HS-5 (cell line): ENCODE data around the gene MTHFR.

Experiments used
- DNase-seq: peaks from one replicate; pipeline ENCODE4 v3.0.0-alpha.2; 2012; ENCODE audit warnings: low read depth

Gene MTHFR

DNA sequence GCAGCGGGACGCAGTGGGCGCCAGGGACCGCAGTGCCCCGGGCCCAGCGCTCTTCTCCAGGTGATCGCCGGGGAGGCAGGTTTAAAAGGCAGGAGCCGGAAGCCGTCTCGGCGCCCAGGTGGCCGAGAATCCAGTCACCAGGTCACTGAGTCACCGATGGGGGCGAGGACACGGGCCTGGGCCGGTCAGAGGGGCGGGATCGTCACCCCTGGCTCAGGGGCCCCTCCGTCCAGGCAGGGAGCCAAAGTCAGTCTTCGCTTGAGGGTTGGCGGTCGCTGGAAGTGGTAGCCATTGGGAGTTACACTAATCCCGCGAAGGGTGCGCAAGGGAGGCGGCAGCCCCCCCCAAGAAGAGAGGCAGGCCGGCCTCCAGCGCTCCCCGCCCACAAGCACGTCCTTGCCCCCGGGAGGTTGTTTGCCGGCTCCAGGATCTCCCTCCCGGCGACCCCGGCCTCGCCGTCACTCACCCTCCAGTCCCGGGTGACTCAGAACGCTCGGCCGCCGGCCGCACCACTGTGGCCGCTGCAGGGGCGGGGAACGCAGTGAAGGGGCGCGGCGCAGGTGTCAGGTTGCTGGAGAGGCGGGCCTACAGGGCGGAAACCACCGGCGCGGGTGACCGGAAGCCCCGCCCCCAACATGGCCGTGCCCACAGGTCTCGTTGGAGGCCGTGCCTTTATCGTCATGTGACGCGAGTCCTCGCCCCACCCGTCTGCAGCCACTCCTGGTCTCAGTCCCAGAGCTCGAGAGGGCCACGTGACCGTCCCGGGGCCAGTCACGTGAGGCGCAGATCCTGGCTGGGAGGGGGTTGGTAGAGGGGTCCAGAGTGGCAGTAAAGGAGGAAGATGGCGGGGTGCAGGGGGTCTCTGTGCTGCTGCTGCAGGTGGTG lies at the start of gene MTHFR, which contains the start of gene CLCN6:
TSS of gene MTHFR (minus strand) at position 543 of the 885 bp plus-strand sequence. CDS start 2,848 bp downstream, outside the sequence.
TSS of gene CLCN6 (plus strand) at position 770 of the 885 bp plus-strand sequence. CDS start at position 842, 72 bp downstream.
- peak; percentile 94 for DNase-seq

DNA sequence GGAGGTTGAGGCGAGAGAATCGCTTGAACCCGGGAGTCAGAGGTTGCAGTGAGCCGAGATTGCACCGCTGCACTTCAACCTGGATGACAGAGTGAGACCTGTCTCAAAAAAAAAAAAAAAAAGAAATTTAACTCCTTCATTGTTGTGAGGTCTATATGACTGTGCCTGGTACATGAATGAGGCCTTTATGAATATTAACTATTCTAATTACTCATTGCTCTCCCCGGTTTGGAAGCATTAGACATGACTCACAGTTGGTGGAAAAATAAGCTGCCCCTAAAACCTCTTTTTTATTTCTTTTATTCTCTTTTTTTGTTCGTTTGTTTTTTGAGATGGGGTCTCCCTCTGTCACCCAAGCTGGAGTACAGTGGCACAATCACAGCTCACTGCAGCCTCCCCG lies 49.7 kb upstream of the MTHFR start:
- no peak for DNase-seq

DNA sequence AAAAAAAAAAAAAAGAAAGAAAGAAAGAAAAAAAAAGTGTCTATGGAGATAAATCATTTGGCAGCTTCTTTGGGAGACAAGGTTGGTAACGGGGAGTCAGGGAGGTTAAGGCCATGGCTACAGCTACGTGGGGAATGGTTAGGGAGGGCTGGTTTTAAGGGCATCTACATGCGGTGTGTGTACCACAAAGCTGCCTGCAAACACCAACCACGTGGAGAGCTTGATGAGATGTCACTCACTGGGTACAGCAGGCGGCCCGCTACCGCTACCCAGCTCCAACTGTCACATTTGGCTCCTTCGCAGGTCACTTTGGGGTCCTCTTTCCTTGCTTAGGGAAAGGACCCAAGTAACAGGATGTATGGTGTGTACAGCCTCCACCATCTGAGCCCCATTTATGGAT lies 48.8 kb upstream of the MTHFR start:
- DNase-seq = no peak

DNA sequence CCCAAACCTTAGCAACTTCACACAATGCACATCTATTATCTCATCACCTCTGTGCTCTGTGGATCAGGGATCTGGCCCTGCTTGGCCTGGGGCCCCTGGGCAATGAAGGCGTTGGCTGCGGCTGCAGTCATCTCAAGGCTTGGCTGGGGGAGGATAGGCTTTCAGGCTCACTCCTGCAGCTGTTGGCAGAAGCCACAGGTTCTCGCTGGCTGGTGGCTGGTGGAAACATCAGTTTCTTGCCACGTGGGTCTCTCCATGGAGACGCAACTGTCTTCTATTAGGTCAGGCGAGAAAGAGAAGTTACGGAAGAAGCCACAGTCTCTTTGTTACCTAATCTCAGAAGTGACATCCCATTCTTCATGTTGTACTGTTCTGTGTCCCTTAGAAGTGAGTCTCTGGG lies 45.4 kb upstream of the MTHFR start:
- no peak for DNase-seq

DNA sequence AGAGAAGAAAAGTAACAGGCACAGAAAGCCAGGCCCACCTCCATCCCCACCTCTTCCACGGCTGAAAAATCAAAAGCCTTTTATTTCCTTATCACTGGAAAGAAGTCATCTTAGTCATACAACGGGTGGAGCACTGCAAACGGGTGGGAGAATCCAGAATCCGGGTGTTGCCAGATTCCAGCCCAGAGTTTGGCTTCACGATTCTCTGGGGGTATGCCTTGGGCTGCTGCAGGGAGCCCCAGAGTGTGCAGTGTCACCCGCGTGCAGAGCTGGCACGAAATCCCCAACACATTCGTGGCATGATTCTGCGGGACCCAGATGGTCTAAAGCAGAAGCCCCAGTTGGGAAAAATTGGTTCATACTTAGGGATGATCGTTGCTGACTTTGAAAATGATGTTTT lies 44.4 kb upstream of the MTHFR start:
- DNase-seq = no peak

DNA sequence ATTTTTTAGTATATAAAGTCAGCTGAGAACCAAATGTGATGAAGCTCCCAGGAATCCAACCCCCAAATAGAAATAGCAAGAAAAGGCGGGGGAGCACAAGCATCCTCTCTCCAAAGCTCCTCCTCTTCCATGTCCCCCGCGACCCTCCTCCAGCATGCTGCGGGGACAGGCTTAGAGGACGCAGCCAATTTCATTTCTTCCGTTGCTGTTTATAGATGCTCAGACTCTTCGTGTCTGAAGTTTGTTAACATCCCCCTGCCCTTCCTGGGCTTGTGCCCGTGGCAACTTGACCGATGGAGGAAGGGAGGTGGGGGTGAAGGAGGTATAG lies 42.6 kb upstream of the MTHFR start:
- no peak for DNase-seq

DNA sequence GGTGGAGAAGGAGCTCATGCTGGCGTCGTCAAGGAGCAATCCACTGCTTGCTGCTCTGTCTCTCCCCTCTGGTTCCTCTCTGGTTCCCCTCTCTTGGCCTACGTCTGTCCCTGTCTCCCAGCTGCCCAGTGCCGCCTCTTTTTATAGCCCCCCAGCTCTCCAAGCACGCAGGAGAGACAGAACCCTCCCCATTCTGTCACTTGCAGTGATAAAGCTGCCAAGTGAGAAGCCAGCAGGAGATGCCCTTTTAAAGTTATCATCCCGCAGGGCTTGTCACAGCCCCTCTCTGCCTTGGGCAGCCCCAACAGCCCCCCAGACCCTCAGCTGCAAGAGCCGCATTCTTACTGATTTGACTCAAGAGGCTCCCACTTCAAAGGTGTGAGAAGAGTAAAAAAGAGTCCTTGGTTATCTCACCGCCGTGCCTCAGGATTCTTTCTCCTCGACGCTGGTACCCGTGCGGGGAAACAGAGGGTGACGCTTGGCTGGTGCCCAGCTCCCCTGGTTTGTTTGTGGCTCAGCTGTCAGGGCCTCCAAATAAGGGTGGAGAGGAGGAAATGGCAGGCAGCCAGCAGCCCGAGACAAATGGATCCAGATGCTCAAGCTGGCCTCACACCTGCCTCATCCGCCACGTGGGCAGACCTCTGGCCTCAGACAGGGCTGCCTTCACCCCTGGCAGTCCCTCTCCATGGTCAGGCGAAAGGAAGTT lies 42.1 kb upstream of the MTHFR start, which contains the start of gene NPPA:
TSS of gene NPPA (minus strand) at position 117 of the 706 bp plus-strand sequence. CDS start at position 18, 99 bp downstream.
- no peak for DNase-seq

DNA sequence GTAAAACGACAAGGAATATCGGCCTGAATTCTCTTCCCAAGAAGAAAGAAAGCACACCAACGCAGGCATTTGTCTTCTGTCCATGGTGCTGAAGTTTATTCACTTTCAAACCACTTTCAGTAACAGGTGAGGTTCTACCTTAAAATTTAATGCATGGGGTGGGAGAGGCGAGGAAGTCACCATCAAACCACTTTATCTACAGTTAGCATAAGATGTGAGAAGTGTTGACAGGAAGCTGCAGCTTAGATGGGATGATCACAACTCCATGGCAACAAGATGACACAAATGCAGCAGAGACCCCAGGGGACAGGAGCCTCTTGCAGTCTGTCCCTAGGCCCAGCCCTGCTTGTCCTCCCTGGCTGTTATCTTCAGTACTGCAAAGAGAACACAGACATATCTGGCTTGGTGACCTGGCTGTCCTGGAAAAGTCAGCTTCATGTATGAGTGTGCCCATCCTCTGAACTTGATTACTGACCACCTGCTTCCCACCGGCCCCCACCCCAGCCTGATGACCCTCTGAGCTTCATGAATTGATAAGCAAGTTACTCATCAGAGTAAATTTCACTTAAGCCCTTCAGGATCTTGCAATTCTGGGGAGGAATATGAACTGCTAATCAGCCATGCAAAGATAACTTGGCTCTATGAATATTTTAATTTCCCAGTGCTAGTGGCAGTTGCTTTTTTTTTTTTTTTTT lies 40.0 kb upstream of the MTHFR start:
- no peak for DNase-seq

DNA sequence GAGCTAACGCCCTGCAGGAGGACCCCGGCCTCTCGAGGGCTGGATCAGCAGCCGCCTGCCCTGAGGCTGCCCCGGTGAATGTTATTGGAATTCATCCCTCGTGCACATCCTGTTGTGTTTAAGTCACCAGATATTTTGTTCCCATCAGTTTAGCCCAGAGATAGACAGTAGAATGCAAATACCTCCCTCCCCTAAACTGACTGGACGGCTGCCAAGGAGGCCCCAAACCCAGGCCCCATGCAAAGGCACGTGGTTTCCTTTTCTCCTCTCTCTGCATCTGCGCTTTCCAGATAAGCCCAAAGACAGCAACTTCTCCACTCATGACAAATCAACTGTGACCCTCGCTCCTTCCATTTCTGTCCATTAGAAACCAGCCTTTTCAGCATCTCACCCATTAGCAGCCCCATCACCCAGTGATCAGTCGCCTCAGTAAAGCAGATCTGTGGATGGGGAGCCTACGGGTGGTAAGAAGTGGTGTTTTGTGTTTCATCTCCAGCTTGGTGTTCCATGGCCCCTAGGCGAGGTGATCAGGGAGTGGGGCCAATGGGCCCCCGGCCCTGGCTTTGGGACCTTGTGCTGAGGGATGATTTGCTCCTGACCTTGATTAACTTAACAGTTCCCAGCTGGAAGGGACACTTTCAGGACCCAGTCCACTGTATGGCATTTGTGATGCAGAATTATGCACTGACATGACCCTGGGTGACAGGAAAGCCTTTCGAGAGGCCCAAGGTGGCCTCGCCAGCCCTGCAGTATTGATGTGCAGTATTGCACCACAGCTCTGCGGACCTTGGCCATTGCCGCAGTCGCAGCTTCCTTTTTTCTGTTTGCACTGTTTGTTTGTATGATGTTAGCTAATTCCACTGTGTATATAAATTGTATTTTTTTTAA lies 36.6 kb upstream of the MTHFR start:
- DNase-seq = no peak

DNA sequence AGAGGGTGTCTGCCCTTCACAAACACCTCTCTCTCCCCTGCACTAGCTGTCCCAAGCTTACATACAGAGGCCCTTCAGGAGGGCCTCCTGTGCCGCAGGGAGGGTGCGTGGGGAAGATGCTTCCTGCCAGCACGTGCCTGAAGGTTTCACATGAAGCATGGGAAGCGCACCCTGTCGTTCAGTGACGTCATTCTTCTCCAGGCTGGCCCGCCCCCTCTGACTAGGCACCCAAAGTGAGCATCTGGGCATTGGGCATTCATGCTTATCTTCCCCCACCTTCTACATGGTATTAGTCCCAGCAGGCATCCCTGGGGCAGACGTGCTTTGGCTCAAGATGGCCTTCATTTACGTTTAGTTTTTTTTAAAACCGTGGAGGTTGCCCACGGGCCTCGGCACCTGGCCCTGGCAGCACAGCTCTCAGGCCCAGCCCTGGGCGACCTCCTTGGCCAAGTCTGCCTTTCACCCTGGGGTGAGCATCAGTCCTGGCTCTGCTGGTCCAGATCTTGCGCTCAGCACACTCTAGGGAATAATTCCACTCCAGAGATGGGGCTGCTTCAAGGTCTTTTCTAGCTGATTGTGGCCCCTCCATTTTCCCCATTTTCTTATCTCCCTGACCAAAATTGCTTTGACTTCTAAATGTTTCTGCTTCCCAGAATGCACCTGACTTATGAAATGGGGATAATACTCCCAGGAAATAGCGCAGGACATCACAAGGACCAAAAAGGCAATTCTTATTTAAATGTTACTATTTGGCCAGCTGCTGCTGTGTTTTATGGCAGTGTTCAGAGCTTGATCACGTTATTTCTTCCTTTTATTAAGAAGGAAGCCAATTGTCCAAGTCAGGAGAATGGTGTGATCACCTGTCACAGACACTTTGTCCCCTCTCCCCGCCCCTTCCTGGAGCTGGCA lies 35.7 kb upstream of the MTHFR start:
- DNase-seq = no peak

DNA sequence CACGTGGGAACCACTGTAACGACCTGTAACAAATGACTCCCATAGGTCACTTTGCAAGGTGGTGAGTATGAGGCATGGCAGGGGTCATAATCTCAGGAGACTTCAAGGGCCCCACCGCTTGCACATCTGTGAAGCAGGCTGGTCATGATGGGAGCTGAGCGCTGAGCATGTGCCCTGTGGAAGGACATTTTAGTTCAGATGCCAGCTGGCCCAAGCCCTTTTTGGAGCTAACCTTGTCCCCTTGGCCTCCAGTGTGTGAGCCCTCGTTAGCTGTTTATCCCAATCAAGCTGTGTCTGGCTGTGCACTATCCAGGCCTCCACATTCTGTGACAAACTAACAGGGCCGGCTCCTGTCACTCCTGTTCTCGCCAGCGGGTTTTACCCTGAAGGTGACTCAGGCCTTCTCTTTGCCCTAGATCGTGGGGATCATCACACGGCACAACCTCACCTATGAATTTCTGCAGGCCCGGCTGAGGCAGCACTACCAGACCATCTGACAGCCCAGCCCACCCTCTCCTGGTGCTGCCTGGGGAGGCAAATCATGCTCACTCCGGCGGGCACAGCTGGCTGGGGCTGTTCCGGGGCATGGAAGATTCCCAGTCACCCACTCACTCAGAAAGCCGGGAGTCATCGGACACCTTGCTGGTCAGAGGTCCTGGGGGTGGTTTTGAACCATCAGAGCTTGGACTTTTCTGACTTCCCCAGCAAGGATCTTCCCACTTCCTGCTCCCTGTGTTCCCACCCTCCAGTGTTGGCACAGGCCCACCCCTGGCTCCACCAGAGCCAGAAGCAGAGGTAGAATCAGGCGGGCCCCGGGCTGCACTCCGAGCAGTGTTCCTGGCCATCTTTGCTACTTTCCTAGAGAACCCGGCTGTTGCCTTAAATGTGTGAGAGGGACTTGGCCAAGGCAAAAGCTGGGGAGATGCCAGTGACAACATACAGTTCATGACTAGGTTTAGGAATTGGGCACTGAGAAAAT lies 34.3 kb upstream of the MTHFR start:
- no peak for DNase-seq

DNA sequence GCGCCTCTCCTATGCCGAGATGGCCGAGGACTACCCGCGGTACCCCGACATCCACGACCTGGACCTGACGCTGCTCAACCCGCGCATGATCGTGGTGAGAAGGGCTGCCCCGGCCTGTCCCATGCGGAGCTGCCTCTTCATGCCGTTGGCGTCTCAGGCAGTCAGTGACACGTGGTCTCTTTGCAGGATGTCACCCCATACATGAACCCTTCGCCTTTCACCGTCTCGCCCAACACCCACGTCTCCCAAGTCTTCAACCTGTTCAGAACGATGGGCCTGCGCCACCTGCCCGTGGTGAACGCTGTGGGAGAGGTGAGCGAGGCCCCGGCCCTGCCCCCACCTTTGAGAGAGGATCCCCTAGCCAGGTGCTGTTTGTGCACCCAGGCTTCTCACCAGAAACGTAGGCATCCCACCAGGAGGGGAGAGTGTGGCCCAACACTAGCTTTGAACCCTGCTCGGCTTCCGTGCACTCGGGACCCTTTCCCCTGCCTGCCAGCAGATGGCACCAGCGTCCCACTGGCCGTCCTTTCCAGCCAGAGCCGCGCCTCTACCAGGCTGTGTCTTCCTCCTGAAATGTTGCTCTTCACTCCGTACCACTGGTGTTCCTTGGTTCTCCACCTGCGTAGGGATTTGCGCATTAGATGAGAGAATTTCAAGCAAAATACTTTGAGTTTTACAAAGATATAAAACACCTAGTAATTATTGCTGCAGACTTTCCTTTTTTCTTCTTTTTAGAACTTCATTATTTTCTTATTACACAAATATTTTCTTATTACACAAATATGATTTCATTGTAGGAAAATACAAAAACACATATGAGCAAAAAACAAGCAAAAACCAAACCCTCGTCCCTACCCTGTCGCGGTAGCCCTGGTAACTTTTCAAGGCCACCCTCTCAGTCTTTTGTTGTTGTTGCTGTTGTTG lies 32.8 kb upstream of the MTHFR start:
- peak; percentile 20 for DNase-seq

DNA sequence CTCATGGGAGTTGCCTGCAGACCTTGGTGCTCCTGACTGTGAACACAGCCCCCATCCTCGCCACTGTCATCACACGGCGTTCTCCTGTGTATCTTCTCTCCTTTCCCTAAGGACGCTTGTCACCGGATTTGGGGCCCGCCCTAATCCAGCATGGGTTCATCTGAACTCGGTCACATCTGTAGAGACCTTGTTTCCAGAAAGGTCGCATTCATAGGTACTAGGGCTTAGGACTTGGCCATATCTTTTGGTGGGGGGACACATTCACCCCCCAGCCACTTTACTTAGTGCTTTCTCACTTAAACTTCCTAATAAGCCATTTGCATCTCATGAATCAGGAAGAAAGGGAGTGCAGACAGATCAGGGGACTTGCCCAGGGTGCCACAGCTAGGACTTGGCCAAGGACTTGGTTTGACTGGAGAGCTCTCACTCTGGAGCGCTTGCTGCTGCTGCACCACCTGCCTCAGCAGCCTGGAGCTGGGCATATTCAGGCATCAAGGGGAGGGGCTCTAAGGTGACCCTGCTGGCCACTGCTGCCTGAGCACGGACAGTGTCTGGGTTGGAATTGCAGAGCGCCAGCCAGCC lies 32.1 kb upstream of the MTHFR start:
- DNase-seq = no peak

DNA sequence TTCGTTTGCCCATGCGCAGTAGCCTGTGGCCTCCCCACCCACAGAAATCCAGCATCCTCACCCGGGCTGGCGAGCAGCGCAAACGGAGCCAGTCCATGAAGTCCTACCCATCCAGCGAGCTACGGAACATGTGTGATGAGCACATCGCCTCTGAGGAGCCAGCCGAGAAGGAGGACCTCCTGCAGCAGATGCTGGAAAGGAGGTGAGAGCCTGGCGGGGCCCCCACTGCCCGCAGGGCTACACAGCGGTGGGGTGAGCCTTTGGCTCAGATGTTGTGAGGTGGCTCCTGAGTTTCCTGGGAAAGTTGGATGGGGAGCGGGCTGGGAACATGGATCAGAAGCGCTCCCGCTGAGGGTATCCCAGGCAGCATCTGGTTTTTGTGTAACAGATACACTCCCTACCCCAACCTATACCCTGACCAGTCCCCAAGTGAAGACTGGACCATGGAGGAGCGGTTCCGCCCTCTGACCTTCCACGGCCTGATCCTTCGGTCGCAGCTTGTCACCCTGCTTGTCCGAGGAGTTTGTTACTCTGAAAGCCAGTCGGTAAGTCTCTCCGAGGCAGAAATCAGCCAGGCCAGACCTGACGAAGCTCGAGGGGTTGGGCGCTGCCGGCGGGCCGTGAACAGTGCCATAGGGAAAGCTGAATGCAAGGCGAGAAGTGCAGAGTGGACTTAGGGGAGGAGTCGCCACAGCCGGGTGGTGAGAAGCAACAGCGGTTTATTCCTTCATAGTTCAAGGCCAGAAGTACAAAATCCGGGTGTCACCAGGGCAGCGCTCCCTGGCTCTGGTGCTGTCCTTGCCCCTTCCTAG lies 31.4 kb upstream of the MTHFR start:
- DNase-seq = no peak

DNA sequence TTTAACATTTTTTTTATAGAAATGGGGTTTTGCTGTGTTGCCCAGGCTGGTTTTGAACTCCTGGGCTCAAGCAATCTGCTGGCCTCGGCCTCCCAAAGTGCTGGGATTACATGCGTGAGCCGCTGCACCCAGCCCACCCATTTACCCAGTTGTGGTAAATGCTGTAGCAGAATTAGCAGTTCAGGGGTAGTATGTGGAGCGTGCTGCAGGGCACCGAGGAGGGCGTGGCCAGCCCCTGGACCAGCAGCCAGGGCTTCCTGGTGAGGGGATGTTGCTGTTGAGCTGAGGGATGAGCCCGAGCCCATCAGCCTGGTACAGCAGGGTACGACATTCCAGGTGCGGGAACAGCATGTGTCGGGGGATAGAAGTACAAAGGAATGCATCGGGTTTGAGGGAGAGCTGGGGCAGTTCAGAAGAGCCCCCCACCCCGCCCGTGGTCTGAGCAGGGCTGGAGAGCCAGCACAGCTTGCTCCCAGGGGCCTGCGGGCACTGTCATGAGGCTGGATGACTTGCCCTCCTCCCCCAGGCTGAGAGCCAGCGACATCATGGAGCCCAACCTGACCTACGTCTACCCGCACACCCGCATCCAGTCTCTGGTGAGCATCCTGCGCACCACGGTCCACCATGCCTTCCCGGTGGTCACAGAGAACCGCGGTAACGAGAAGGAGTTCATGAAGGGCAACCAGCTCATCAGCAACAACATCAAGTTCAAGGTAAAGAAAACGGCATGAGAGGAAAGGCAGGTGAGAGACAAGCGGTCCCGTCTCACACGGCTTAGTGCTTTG lies 29.9 kb upstream of the MTHFR start:
- no peak for DNase-seq

DNA sequence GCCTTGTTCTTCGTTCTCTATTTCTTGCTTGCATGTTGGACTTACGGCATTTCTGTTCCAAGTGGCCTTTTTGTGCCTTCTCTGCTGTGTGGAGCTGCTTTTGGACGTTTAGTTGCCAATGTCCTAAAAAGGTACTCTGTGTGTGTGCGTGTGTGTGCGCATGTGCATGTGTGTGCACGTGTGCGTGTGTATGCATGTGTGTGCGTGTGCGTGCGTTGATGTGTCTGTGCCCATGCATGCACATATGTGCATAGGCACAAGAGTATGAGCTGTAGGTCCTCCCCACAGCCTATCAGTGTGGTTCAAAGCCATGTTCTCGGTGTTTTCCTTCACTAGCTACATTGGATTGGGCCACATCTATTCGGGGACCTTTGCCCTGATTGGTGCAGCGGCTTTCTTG lies 28.1 kb upstream of the MTHFR start:
- no peak for DNase-seq
